Adipocyte (in vitro differentiated cells): ENCODE results near the gene RHD.
"Not testable (repeated sequence)": the region's sequence is repeated elsewhere in the genome, so short reads cannot be mapped to it uniquely, and the experiment has no call there.

ENCODE experiments used
- DNase-seq: peaks from one replicate; pipeline ENCODE4 v3.0.0-alpha.2; 2015; ENCODE audit warnings: low read depth
- H3K27me3 ChIP-seq: replicated peaks from 2 replicates; pipeline ENCODE4 v1.7.0; 2013; ENCODE audit warnings: mild to moderate bottlenecking, low read length, moderate library complexity; ENCODE audit not compliant: control insufficient read depth, insufficient read depth
- H3K36me3 ChIP-seq: 2 replicates; pipeline ENCODE4 v1.7.0; 2013; ENCODE audit warnings: low read length, mild to moderate bottlenecking, moderate library complexity; ENCODE audit not compliant: control insufficient read depth, insufficient read depth, severe bottlenecking
- H3K4me1 ChIP-seq: 2 replicates; pipeline ENCODE4 v1.7.0; 2013; ENCODE audit warnings: mild to moderate bottlenecking, low read length, moderate library complexity; ENCODE audit not compliant: control insufficient read depth, insufficient read depth
- H3K4me3 ChIP-seq: 2 replicates; pipeline ENCODE4 v1.7.0; 2013; ENCODE audit warnings: mild to moderate bottlenecking, low read length, moderate library complexity
- H3K9ac ChIP-seq: 2 replicates; pipeline ENCODE4 v1.7.0; 2013; ENCODE audit warnings: mild to moderate bottlenecking, low read length, moderate library complexity
- H3K9me3 ChIP-seq: 2 replicates; pipeline ENCODE4 v1.7.0; 2013; ENCODE audit warnings: mild to moderate bottlenecking, low read length, moderate library complexity; ENCODE audit not compliant: control insufficient read depth

The RHD gene

DNA sequence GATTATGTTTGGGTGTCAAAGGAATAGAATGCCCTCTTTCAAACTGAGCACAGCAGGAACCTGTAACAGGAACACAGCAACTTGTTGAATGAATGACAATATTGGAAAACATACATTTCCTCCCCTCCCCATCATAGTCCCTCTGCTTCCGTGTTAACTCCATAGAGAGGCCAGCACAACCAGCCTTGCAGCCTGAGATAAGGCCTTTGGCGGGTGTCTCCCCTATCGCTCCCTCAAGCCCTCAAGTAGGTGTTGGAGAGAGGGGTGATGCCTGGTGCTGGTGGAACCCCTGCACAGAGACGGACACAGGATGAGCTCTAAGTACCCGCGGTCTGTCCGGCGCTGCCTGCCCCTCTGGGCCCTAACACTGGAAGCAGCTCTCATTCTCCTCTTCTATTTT, at the start of gene RHD:
Gene RHD (plus strand): TSS at position 272 of the 400 bp plus-strand sequence. CDS start 39 bp downstream, at position 311.
- not testable (repeated sequence) for H3K4me3 ChIP-seq, H3K9me3 ChIP-seq, DNase-seq

DNA sequence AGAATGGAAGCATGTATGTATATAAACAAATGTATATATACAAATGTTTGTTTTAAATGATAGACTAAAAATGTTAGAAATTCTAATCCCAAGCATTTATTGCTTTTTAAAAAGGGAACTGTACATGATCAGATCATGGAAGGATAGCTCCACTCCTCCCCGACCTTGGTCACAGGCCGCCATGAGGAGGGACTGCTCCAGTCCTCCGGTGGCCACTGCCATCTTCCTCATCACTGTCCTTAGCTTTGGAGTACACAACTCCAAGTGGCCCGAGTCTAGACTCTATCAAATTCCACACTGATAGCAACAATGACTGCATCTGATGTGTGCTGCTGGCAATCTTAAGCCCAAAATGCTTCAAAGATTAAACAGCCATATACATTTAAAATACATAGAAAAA, 49.7 kb upstream of the RHD start:
- no peak for DNase-seq
- Histone ChIP-seq H3K9me3 (no peaks in the 10 kb centered on the region), H3K36me3 (peaks cover 66% of the 10 kb centered on the region), H3K27me3 (no peaks in the 10 kb centered on the region), H3K4me3 (no peak overlapping the region), H3K9ac (no peak overlapping the region), H3K4me1 (peaks cover 8% of the 10 kb centered on the region)

More for the DNA sequence above, at the start of gene RHD:
- H3K4me1 ChIP-seq, H3K27me3 ChIP-seq, H3K36me3 ChIP-seq, H3K9ac ChIP-seq: not testable (repeated sequence)

DNA sequence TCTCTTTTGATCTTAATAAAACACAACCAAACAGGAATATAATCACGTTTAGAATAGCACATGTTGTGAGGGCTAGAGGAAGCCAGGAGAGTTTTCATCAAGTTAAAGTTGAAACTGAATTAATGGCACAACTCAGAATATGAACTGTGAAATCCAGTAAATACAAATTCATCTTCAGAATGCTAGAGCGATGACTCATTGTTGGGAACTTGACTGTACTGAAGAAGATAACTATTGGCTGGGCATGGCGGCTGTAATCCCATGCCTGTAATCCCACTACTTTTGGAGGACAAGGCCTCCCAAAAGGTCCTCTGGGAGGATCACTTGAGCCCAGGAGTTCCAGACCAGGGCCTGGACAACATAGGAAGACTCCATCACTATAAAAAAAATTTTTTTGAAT, 48.8 kb upstream of the RHD start:
- H3K4me3 ChIP-seq, result no peak overlapping the region
- H3K9me3 ChIP-seq, result no peaks in the 10 kb centered on the region
- H3K27me3 ChIP-seq, result no peaks in the 10 kb centered on the region
- peaks cover 8% of the 10 kb centered on the region for H3K4me1 ChIP-seq
- peak; percentile 42 for DNase-seq
- H3K36me3 ChIP-seq, result peaks cover 75% of the 10 kb centered on the region
- no peak overlapping the region for H3K9ac ChIP-seq

DNA sequence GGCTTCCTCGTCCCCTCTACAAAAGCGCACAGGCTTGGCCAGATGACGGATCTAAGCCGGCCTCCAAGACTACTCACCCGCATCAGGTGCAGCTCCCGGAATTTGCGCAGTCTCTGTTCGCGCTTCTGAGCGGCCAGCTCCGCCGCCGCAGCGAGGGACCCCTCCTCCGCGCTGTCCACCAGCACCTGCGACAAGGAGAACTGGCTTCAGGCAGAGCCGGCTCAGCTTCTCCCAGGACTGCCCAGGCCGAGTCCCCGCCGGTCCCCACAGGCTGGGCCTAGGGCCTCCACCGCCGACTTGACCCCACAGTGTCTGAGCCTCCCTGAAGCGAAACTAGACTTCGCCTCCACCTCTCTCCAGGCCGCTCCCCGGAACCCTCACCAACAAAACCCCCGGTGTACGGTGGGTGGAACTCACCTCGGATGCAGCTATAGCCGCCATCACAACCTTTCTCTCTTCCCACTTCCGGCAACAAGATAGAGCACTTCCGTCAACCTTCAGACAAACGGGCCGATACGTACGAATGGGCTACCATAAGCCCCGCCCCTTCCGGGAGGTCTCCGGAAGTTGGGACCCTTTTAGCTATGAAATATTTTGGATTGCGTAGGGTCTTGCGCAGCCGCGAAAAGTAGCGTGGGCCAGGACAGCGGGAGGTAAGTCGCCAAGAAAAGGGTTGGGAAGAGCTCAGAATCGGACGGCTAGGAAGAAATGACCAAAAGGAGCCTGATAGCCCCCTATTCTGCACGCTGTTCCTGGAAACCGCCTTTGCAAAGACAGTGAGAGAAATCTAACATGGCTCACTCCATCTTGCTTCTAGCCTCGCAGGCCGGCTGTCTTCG, 40.1 kb upstream of the RHD start, which contains the start of gene SYF2:
Gene SYF2 (minus strand): TSS at position 476 of the 839 bp plus-strand sequence. CDS start 35 bp downstream, at position 441.
- DNase-seq, result peak; percentile 97
- H3K4me1 ChIP-seq, result peaks cover 27% of the 10 kb centered on the region
- H3K27me3 ChIP-seq, result no peaks in the 10 kb centered on the region
- peaks cover 33% of the 10 kb centered on the region for H3K36me3 ChIP-seq
- no peaks in the 10 kb centered on the region for H3K9me3 ChIP-seq
- peak within 1 kb of the TSS; percentile 93 for H3K4me3 ChIP-seq
- H3K9ac ChIP-seq, result peak within 1 kb of the TSS; percentile 98

DNA sequence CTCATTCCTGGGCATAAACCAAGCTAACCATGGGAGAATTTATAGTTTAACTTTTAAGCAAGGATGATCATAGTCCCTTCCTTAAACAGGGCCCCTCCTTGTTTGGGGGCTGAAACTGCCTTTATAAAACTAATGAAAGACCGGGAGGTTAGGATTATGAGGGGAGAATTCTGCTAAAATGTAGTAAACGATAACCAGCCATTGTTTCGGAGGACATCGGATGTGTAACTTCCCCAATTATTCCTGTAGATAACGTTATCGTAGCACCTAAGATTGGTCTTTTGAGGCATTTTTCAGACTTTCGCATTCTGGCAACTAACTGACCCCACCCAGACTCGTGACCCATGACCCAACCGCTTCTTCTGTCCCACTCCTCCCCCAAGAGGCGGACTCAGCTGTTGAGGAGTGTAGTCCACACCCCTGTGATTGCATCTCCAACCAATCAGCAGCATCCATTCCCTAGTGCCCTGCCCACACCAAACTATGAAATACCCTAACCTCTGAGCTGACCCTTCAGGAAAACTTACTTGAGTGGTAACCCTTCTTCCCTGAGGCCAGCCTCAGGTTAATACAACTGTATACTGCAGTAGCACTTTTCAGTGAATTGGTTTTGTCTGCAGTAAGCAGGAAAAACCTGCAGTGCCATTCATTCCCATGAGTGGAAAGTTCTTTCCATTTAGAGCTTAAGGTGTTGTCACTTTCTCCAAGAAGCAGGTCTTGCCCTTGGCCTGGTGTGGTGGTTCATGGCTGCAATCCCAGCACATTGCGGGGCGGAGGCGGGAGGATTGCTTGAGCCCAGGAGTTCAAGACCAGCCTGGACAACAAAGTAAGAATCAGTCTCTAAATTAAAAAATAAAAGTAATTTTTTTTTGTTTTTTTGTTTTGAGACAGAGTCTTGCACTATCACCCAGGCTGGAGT, 39.2 kb upstream of the RHD start:
- Histone ChIP-seq H3K4me1 (peaks cover 30% of the 10 kb centered on the region), H3K9ac (peak overlapping the region; percentile 98), H3K4me3 (peak overlapping the region; percentile 93), H3K9me3 (no peaks in the 10 kb centered on the region), H3K27me3 (no peaks in the 10 kb centered on the region), H3K36me3 (peaks cover 24% of the 10 kb centered on the region)
- peak; percentile 84 for DNase-seq

DNA sequence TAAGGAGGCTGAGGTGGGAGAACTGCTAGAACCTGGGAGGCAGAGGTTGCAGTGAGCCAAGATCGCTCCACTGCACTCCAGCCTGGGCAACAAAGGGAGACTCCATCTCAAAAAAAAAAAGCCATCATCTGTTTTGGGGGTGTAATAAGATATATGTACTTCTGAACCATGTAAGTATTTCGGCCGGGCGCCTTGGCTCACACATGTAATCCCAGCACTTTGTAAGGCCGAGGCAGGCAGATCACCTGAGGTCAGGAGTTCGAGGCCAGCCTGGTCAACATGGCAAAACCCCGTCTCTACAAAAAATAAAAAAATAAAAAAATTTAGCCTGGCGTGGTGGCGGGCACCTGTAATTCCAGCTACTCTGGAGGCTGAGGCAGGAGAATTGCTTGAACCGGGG, 36.9 kb upstream of the RHD start:
- DNase-seq, H3K27me3 ChIP-seq, H3K4me3 ChIP-seq, H3K9ac ChIP-seq, H3K9me3 ChIP-seq, H3K36me3 ChIP-seq: not testable (repeated sequence)
- H3K4me1 ChIP-seq, result peaks cover 39% of the 10 kb centered on the region

DNA sequence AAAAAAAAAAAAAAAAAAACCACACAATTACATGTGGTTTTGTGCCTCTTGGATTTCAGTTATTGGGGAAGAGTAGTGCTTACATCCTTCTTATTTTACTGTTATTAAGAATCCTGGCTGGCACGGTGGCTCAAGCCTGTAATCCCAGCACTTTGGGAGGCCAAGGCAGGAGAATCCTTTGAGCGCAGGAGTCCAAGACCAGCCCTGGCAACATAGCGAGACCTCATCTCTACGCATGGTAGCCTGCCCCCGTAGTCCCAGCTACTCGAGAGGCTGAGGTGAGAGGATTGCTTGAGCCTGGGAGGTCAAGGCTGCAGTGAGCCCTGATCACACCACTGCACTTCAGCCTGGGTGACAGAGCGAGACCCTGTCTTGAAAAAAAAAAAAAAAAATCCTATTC, 36.0 kb upstream of the RHD start:
- peaks cover 42% of the 10 kb centered on the region for H3K4me1 ChIP-seq
- not testable (repeated sequence) for H3K4me3 ChIP-seq

DNA sequence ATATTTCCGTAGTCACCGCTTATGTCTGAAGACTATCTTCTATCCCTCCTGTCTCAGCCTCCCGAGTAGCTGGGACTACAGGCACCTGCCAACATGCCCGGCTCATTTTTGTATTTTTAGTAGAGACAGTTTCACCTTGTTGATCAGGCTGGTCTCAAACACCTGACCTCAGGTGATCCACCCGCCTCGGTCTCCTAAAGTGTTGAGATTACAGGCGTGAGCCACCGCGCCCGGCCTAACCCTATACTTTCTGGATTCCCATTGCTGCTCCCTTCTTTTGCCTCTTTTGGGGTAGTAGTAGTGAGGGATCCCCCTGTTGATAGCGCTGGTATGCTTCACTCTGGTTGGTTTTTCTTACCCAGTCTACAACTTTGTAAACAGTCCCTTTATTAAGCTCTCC, 34.3 kb upstream of the RHD start:
- no peak overlapping the region for H3K4me3 ChIP-seq
- no peak overlapping the region for H3K9ac ChIP-seq
- H3K4me1 ChIP-seq, result peaks cover 35% of the 10 kb centered on the region
- no peaks in the 10 kb centered on the region for H3K9me3 ChIP-seq
- DNase-seq, result no peak
- no peaks in the 10 kb centered on the region for H3K27me3 ChIP-seq
- peaks cover 22% of the 10 kb centered on the region for H3K36me3 ChIP-seq

More for the DNA sequence above, 36.0 kb upstream of the RHD start:
- H3K27me3 ChIP-seq, H3K9me3 ChIP-seq, H3K36me3 ChIP-seq, DNase-seq, H3K9ac ChIP-seq: not testable (repeated sequence)

DNA sequence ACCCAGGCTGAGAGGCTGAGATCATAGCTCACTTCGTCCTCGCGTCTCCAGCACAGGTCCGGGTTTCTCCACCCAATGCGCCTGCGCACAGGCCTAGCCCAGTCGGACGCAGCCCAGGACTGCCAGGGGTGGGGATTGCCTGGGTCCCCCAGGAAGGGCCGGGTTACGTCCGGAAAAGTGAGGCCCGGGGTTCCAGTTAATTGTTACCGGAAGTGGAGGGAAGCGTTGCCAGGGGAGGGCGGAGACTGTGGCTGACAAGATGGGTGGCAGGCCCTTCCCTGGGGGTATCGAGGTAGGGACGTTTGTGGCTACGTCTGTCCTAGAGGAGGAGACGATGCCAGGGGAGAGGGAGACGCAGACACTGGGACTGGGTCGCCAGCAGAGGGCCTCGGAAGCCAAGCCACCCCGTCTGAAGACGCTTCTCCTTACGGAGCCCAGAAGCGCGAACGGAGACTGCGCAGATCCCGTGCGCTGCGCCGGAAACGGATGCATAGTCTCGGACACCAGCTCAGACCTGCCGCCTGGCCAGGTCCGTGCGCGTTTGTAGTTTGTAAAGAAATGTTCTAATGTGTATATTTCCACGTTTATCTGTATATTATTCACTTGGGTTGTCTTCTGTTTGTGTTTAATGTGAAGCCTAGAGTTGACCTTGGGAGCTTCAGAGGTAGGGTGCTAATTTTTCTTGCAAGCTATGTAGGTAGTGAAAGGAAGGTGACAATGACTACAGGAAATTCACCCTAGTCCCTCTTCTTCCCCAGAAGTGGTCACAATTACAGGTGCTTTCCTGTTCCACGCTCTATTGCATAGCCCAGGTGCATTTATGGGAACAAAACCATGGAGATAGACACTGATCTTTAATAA, 32.4 kb upstream of the RHD start:
- no peaks in the 10 kb centered on the region for H3K27me3 ChIP-seq
- H3K36me3 ChIP-seq, result peaks cover 41% of the 10 kb centered on the region
- no peaks in the 10 kb centered on the region for H3K9me3 ChIP-seq
- DNase-seq, result peak; percentile 93
- H3K4me1 ChIP-seq, result peaks cover 33% of the 10 kb centered on the region
- peak overlapping the region; percentile 82 for H3K9ac ChIP-seq
- H3K4me3 ChIP-seq, result peak overlapping the region; percentile 80

DNA sequence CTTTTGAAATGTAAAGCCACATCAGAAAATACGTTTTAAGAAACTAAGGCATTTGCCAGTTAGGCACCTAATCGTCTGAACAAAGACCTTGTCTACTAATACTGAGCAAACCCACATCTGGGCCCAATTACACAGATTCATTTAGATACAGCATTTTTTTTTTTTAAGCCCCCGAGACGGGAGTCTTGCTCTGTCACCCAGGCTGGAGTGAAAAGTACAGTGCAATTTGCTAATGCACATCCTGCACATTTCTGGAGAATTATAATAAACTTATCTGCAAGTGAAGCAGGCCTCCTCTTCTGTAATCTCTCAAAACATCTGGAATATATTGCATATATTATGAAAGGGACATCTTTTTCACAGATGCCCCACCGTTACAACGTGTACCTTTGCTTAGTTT, 28.4 kb upstream of the RHD start:
- Histone ChIP-seq H3K36me3 (peaks cover 50% of the 10 kb centered on the region), H3K9ac (peak overlapping the region; percentile 99), H3K4me1 (peaks cover 38% of the 10 kb centered on the region), H3K27me3 (no peaks in the 10 kb centered on the region), H3K9me3 (no peaks in the 10 kb centered on the region), H3K4me3 (peak overlapping the region; percentile 94)
- DNase-seq, result no peak
